ENCODE results near the gene VTCN1.
"Not testable (repeated sequence)": the region's sequence is repeated elsewhere in the genome, so short reads cannot be mapped to it uniquely, and the experiment has no call there.

- TF ChIP-seq USF2 (CRISPR knock-in tag; IDR thresholded peaks at IDR 0.05); CBFB (CRISPR knock-in tag; IDR thresholded peaks at IDR 0.05; ENCODE audit: low read depth); CTCF (IDR thresholded peaks at IDR 0.05); ZNF281 (CRISPR knock-in tag; IDR thresholded peaks at IDR 0.05): not testable (repeated sequence)
- TF ChIP-seq, protein P1, sequence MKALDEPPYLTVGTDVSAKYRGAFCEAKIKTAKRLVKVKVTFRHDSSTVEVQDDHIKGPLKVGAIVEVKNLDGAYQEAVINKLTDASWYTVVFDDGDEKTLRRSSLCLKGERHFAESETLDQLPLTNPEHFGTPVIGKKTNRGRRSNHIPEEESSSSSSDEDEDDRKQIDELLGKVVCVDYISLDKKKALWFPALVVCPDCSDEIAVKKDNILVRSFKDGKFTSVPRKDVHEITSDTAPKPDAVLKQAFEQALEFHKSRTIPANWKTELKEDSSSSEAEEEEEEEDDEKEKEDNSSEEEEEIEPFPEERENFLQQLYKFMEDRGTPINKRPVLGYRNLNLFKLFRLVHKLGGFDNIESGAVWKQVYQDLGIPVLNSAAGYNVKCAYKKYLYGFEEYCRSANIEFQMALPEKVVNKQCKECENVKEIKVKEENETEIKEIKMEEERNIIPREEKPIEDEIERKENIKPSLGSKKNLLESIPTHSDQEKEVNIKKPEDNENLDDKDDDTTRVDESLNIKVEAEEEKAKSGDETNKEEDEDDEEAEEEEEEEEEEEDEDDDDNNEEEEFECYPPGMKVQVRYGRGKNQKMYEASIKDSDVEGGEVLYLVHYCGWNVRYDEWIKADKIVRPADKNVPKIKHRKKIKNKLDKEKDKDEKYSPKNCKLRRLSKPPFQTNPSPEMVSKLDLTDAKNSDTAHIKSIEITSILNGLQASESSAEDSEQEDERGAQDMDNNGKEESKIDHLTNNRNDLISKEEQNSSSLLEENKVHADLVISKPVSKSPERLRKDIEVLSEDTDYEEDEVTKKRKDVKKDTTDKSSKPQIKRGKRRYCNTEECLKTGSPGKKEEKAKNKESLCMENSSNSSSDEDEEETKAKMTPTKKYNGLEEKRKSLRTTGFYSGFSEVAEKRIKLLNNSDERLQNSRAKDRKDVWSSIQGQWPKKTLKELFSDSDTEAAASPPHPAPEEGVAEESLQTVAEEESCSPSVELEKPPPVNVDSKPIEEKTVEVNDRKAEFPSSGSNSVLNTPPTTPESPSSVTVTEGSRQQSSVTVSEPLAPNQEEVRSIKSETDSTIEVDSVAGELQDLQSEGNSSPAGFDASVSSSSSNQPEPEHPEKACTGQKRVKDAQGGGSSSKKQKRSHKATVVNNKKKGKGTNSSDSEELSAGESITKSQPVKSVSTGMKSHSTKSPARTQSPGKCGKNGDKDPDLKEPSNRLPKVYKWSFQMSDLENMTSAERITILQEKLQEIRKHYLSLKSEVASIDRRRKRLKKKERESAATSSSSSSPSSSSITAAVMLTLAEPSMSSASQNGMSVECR (CRISPR knock-in tag; IDR thresholded peaks at IDR 0.05; ENCODE audit: borderline replicate concordance) = not testable (repeated sequence)
- TF ChIP-seq, protein P2, sequence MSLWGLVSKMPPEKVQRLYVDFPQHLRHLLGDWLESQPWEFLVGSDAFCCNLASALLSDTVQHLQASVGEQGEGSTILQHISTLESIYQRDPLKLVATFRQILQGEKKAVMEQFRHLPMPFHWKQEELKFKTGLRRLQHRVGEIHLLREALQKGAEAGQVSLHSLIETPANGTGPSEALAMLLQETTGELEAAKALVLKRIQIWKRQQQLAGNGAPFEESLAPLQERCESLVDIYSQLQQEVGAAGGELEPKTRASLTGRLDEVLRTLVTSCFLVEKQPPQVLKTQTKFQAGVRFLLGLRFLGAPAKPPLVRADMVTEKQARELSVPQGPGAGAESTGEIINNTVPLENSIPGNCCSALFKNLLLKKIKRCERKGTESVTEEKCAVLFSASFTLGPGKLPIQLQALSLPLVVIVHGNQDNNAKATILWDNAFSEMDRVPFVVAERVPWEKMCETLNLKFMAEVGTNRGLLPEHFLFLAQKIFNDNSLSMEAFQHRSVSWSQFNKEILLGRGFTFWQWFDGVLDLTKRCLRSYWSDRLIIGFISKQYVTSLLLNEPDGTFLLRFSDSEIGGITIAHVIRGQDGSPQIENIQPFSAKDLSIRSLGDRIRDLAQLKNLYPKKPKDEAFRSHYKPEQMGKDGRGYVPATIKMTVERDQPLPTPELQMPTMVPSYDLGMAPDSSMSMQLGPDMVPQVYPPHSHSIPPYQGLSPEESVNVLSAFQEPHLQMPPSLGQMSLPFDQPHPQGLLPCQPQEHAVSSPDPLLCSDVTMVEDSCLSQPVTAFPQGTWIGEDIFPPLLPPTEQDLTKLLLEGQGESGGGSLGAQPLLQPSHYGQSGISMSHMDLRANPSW (CRISPR knock-in tag; conservative IDR thresholded peaks at IDR 0.05; ENCODE audit: low read depth) = not testable (repeated sequence)
These were observed 59.4 kb downstream of the VTCN1 start for GRCh38 chr1:117151305-117151704.

All from WTC11 (cell line).